ENCODE measurements around the gene SLC25A26.

The SLC25A26 gene

GRCh38 chr3:66248641-66249040 lies 27.8 kb downstream of the SLC25A26 start:
- Histone ChIP-seq H3K4me3 (ENCODE audit: low read depth, low read length) (no peak overlapping the region), H3K4me1 (ENCODE audit: control insufficient read depth, insufficient read depth, low read length) (no peaks in the 10 kb centered on the region), H3K9ac (ENCODE audit: low read depth, low read length) (no peak overlapping the region)

GRCh38 chr3:66253790-66254620 lies 33.2 kb downstream of the SLC25A26 start:
- Histone ChIP-seq H3K36me3 (ENCODE audit: control insufficient read depth, insufficient read depth, low read length) (peaks cover 8% of the 10 kb centered on the region), H3K27me3 (ENCODE audit: control insufficient read depth, insufficient read depth, low read length) (no peaks in the 10 kb centered on the region), H3K9ac (ENCODE audit: low read depth, low read length) (no peak overlapping the region), H3K4me1 (ENCODE audit: control insufficient read depth, insufficient read depth, low read length) (no peaks in the 10 kb centered on the region), H3K4me3 (ENCODE audit: low read depth, low read length) (no peak overlapping the region), H3K9me3 (ENCODE audit: control insufficient read depth, insufficient read depth, low read length) (no peaks in the 10 kb centered on the region), H3K27ac (ENCODE audit: low read depth, low read length) (no peak overlapping the region)

More at GRCh38 chr3:66248641-66249040, 27.8 kb downstream of the SLC25A26 start:
- Histone ChIP-seq H3K27me3 (ENCODE audit: control insufficient read depth, insufficient read depth, low read length) (no peaks in the 10 kb centered on the region), H3K27ac (ENCODE audit: low read depth, low read length) (no peak overlapping the region), H3K9me3 (ENCODE audit: control insufficient read depth, insufficient read depth, low read length) (no peaks in the 10 kb centered on the region), H3K36me3 (ENCODE audit: control insufficient read depth, insufficient read depth, low read length) (peaks cover 27% of the 10 kb centered on the region)

DNA sequence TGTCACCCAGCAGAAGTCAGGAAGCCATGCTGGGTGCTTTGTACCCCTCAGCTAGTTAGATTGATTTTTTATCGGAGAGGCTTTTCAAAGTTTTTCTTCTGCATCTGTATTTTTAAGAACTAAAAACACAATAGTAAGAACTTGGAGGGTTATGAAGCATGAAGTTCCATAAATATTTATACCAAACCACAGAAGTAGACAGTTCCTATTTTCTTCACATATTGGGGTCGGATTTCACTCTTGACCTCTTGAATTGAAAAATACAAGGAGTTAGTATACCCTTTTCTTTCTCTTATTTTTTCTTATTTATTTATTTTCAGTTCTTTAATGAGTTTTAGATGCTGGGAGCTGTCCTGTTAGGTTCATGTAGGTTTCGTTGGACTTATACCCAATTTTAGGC lies 35.1 kb downstream of the SLC25A26 start:
- Histone ChIP-seq H3K4me1 (ENCODE audit: control insufficient read depth, insufficient read depth, low read length) (no peaks in the 10 kb centered on the region), H3K9me3 (ENCODE audit: control insufficient read depth, insufficient read depth, low read length) (no peaks in the 10 kb centered on the region), H3K4me3 (ENCODE audit: low read depth, low read length) (no peak overlapping the region), H3K36me3 (ENCODE audit: control insufficient read depth, insufficient read depth, low read length) (peaks cover 3% of the 10 kb centered on the region; the same call in 1 of the 2 replicates), H3K9ac (ENCODE audit: low read depth, low read length) (no peak overlapping the region), H3K27ac (ENCODE audit: low read depth, low read length) (no peak overlapping the region), H3K27me3 (ENCODE audit: control insufficient read depth, insufficient read depth, low read length) (no peaks in the 10 kb centered on the region)

DNA sequence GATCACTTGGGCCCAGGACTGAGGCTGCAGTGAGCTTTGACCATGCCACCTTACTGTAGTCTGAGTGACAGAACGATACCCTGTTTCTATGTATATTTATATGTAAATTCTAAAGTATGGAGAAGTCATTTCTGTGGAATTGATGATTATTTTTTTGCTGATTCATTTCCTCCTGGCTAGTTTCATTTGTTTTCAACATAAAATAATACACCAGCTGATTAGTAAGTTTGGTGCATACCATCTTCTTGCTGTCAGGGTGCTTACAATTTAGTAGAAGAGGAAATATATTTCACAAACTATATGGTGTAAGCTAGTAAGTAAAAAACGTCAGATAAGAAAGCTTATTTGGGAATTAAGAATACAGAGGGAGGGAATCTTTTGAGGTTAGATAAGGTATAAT lies 36.0 kb downstream of the SLC25A26 start:
- Histone ChIP-seq H3K36me3 (ENCODE audit: control insufficient read depth, insufficient read depth, low read length) (peaks cover 3% of the 10 kb centered on the region; the same call in 1 of the 2 replicates), H3K9me3 (ENCODE audit: control insufficient read depth, insufficient read depth, low read length) (no peaks in the 10 kb centered on the region), H3K27me3 (ENCODE audit: control insufficient read depth, insufficient read depth, low read length) (no peaks in the 10 kb centered on the region), H3K4me1 (ENCODE audit: control insufficient read depth, insufficient read depth, low read length) (no peaks in the 10 kb centered on the region), H3K9ac (ENCODE audit: low read depth, low read length) (no peak overlapping the region), H3K27ac (ENCODE audit: low read depth, low read length) (no peak overlapping the region), H3K4me3 (ENCODE audit: low read depth, low read length) (no peak overlapping the region)

GRCh38 chr3:66259566-66260255 lies 38.9 kb downstream of the SLC25A26 start:
- H3K9me3 ChIP-seq (ENCODE audit: control insufficient read depth, insufficient read depth, low read length), result no peaks in the 10 kb centered on the region
- H3K27me3 ChIP-seq (ENCODE audit: control insufficient read depth, insufficient read depth, low read length), result no peaks in the 10 kb centered on the region
- H3K36me3 ChIP-seq (ENCODE audit: control insufficient read depth, insufficient read depth, low read length), result peaks cover 6% of the 10 kb centered on the region; the same call in 1 of the 2 replicates
- H3K9ac ChIP-seq (ENCODE audit: low read depth, low read length), result no peak overlapping the region
- no peak overlapping the region for H3K4me3 ChIP-seq (ENCODE audit: low read depth, low read length)
- no peak overlapping the region for H3K27ac ChIP-seq (ENCODE audit: low read depth, low read length)
- H3K4me1 ChIP-seq (ENCODE audit: control insufficient read depth, insufficient read depth, low read length), result no peaks in the 10 kb centered on the region

DNA sequence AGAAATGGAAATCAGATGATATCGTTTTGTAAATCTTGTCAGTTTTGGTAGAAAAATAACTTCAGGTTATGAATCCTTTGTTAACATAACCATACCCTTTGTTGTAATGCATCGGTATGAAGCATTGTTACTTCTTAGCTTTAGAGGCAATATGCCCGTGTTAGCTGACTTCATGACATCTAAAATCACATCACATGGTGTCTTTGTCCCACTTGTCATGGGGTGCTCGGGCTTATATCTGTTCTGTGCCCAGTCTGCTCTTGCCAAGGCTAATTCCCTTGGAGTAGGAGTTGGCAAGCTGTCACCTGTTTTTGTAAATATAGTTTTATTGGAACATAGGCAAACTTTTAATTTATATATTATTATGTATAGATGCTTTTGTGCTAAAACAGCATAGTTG lies 39.6 kb downstream of the SLC25A26 start:
- H3K4me1 ChIP-seq (ENCODE audit: control insufficient read depth, insufficient read depth, low read length), result no peaks in the 10 kb centered on the region

DNA sequence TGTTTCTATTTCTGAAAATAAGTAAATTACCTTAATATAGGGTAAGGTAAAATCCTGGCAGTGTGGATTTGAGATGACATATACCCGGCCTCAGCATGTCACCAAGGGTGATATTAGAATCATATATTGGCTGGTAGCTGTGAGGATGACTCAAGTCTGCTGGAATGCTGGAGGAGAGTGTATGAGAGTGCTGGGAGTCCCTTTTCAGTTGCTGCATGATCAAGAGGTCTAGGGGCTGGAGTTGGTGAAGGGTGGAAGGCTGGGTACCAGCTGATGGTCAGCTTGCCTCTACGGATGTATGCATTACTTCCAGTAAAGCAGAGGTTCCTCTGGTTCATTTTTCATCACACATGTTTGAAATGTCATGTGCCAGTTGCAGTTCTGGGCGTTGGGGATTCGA lies 40.6 kb downstream of the SLC25A26 start:
- Histone ChIP-seq H3K27me3 (ENCODE audit: control insufficient read depth, insufficient read depth, low read length) (no peaks in the 10 kb centered on the region), H3K9ac (ENCODE audit: low read depth, low read length) (no peak overlapping the region), H3K27ac (ENCODE audit: low read depth, low read length) (no peak overlapping the region), H3K4me1 (ENCODE audit: control insufficient read depth, insufficient read depth, low read length) (no peaks in the 10 kb centered on the region), H3K36me3 (ENCODE audit: control insufficient read depth, insufficient read depth, low read length) (peaks cover 6% of the 10 kb centered on the region; the same call in 1 of the 2 replicates), H3K4me3 (ENCODE audit: low read depth, low read length) (no peak overlapping the region), H3K9me3 (ENCODE audit: control insufficient read depth, insufficient read depth, low read length) (no peaks in the 10 kb centered on the region)

More for the DNA sequence above, 39.6 kb downstream of the SLC25A26 start:
- H3K27me3 ChIP-seq (ENCODE audit: control insufficient read depth, insufficient read depth, low read length), result no peaks in the 10 kb centered on the region
- H3K9me3 ChIP-seq (ENCODE audit: control insufficient read depth, insufficient read depth, low read length), result no peaks in the 10 kb centered on the region
- H3K36me3 ChIP-seq (ENCODE audit: control insufficient read depth, insufficient read depth, low read length), result peaks cover 6% of the 10 kb centered on the region; the same call in 1 of the 2 replicates
- H3K4me3 ChIP-seq (ENCODE audit: low read depth, low read length), result no peak overlapping the region
- no peak overlapping the region for H3K9ac ChIP-seq (ENCODE audit: low read depth, low read length)
- no peak overlapping the region for H3K27ac ChIP-seq (ENCODE audit: low read depth, low read length)

DNA sequence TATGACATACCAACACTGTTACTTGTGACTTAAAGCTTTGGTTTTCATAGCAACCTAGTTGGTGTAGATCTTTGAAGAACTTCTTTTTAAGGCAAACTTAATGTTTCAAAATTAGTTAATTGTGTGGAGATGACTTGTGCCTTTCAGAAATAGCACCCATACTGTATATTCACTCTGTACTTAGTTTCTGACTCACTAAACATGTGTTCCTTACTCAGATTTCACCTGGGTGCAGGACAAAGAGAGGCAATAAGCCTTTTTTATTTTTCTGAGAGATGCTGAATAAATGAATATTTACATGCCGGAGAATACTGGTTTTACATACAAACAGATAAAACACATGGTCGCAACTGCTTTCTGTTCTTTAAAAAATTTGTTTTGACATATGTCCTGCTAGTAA lies 44.8 kb downstream of the SLC25A26 start:
- Histone ChIP-seq H3K4me3 (ENCODE audit: low read depth, low read length) (no peak overlapping the region), H3K9me3 (ENCODE audit: control insufficient read depth, insufficient read depth, low read length) (no peaks in the 10 kb centered on the region), H3K36me3 (ENCODE audit: control insufficient read depth, insufficient read depth, low read length) (peaks cover 6% of the 10 kb centered on the region; the same call in 1 of the 2 replicates), H3K9ac (ENCODE audit: low read depth, low read length) (no peak overlapping the region), H3K4me1 (ENCODE audit: control insufficient read depth, insufficient read depth, low read length) (no peaks in the 10 kb centered on the region), H3K27me3 (ENCODE audit: control insufficient read depth, insufficient read depth, low read length) (no peaks in the 10 kb centered on the region), H3K27ac (ENCODE audit: low read depth, low read length) (no peak overlapping the region)

- Histone ChIP-seq H3K4me1 (ENCODE audit: control insufficient read depth, insufficient read depth, low read length) (no peaks in the 10 kb centered on the region), H3K9me3 (ENCODE audit: control insufficient read depth, insufficient read depth, low read length) (no peaks in the 10 kb centered on the region), H3K27me3 (ENCODE audit: control insufficient read depth, insufficient read depth, low read length) (no peaks in the 10 kb centered on the region), H3K4me3 (ENCODE audit: low read depth, low read length) (no peak overlapping the region), H3K9ac (ENCODE audit: low read depth, low read length) (no peak overlapping the region), H3K27ac (ENCODE audit: low read depth, low read length) (no peak overlapping the region), H3K36me3 (ENCODE audit: control insufficient read depth, insufficient read depth, low read length) (peaks cover 6% of the 10 kb centered on the region; the same call in 1 of the 2 replicates)
Measured at GRCh38 chr3:66266551-66266950, 45.8 kb downstream of the SLC25A26 start.

DNA sequence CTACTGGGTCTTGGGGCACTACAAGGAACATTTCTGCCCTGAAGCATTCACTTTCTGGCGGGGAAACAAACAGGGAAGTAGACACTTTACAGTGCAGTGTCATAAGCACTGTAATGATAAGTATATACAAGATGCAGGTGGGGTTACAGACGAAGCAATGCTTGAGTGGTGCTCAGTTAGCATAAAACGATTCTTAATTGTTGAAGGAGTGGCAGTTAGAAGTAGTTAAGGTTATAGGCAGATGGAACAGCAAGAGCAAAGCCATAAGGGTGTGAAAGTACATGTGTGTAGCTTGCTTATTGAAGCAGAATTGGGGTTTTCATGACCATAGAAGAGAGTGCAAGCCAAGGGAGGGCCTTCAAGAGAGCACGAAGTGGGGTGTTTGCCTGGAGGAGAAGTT lies 46.2 kb downstream of the SLC25A26 start:
- peaks cover 6% of the 10 kb centered on the region; the same call in 1 of the 2 replicates for H3K36me3 ChIP-seq (ENCODE audit: control insufficient read depth, insufficient read depth, low read length)
- no peaks in the 10 kb centered on the region for H3K9me3 ChIP-seq (ENCODE audit: control insufficient read depth, insufficient read depth, low read length)
- no peak overlapping the region for H3K9ac ChIP-seq (ENCODE audit: low read depth, low read length)
- H3K27me3 ChIP-seq (ENCODE audit: control insufficient read depth, insufficient read depth, low read length), result no peaks in the 10 kb centered on the region
- no peaks in the 10 kb centered on the region for H3K4me1 ChIP-seq (ENCODE audit: control insufficient read depth, insufficient read depth, low read length)
- no peak overlapping the region for H3K27ac ChIP-seq (ENCODE audit: low read depth, low read length)
- no peak overlapping the region for H3K4me3 ChIP-seq (ENCODE audit: low read depth, low read length)

- no peaks in the 10 kb centered on the region for H3K27me3 ChIP-seq (ENCODE audit: control insufficient read depth, insufficient read depth, low read length)
- H3K4me1 ChIP-seq (ENCODE audit: control insufficient read depth, insufficient read depth, low read length), result no peaks in the 10 kb centered on the region
- no peaks in the 10 kb centered on the region for H3K9me3 ChIP-seq (ENCODE audit: control insufficient read depth, insufficient read depth, low read length)
Measured at GRCh38 chr3:66267906-66268305, 47.1 kb downstream of the SLC25A26 start.

More at GRCh38 chr3:66267906-66268305, 47.1 kb downstream of the SLC25A26 start:
- H3K9ac ChIP-seq (ENCODE audit: low read depth, low read length), result no peak overlapping the region
- no peak overlapping the region for H3K4me3 ChIP-seq (ENCODE audit: low read depth, low read length)
- peaks cover 5% of the 10 kb centered on the region; the same call in 1 of the 2 replicates for H3K36me3 ChIP-seq (ENCODE audit: control insufficient read depth, insufficient read depth, low read length)
- no peak overlapping the region for H3K27ac ChIP-seq (ENCODE audit: low read depth, low read length)

Data from HUES48 (cell line).